ENCODE measurements around the gene HACL1.

Gene HACL1

GRCh38 chr3:15601399-15602145 lies at the start of gene HACL1, which contains the start of gene BTD:
Gene HACL1, minus strand, starts transcription at chr3:15601569. Its CDS starts 106 bp downstream, at chr3:15601463.
Gene BTD, plus strand, starts transcription at chr3:15601745. Its CDS starts 33,695 bp downstream, at chr3:15635440.
- DNase-seq (ENCODE audit: low spot score), result peak; percentile 97

- DNase-seq (ENCODE audit: low spot score), result no peak
Measured at GRCh38 chr3:15649858-15650257, 48.5 kb upstream of the HACL1 start.

DNA sequence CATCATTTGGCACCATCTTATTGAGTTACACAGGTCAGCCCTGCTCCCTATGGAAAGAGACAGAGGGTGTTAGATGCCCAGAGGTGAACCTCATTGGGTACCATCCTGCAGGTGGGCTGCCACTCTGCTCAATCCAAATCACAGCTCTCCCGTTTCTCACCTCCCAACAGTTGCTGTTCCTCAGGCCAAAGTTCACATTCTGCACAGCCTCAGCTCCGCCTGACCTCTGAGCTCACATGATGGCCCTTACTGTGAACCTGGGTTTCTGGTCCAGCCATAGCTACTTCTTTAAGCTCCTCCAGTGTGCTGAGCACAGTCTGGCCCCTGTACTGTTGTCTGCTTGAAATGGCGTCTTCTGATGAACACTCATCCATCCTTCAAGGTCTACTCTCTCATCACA lies 48.0 kb upstream of the HACL1 start:
- no peak for DNase-seq (ENCODE audit: low spot score)

DNA sequence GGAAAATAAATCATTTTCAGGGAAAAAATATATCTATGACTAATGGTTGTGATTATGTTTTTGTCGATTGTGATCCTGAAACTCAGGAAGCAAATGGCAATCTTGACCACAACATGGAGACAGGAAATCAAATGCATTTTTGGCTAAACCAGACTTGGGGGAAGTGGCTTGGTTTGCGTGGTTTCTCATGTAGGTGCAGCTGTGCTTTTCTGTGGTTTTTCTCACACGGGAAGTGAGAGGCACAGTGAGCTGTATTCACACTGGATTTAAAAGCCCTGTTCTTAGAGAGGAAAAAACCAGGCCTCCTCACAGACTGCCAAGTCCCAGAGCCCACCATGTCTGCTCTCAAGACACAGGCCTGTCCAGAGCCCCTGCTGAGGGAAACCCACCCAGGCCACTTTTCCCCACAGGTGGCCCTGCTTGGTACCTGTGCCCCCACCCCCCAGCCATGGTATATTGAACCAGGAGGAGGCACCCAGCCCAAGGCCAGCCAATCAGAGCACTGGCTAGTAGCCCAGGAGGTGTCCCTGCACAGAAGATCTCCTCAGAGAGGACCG lies 46.3 kb upstream of the HACL1 start:
- DNase-seq (ENCODE audit: low spot score), result no peak

- no peak for DNase-seq (ENCODE audit: low spot score)
Measured at GRCh38 chr3:15646851-15647511, 45.6 kb upstream of the HACL1 start.

DNA sequence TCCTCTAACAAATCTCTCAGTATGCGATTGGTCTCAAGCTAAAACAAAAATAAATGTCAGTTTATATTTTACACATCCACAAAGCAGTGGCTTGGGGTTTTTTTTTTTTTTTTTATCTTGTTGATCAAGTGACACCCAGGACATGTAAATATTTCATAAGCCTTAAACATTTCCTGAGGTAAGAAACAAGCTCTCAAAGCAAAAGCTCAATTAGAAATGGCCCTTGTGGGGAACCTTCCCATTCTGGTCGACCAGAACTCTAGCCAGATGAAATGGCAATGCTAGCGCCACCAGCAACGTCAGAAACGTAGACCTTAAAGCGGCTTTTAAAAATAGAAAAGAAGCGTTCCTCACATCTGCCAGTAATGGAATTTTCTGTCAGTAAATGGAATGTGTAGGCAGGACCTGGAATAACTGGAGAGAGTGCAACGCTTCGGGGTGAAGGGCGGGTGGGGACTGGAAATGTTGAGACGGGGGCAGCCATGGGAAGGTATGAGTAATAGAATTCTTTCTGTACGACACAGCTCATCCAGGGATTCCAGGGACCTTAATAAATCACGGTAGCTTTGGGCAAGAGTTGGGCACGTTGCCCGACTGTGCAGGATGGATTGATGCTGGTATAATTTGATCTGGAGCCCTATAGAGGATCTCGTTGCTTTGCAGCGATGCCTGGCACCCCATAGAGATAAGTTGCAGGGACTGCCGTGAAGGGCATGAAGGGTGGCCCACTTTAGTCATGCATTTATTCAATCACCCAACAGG lies 44.6 kb upstream of the HACL1 start:
- DNase-seq (ENCODE audit: low spot score), result no peak

- no peak for DNase-seq (ENCODE audit: low spot score)
Measured at GRCh38 chr3:15645246-15645645, 43.9 kb upstream of the HACL1 start.

- DNase-seq (ENCODE audit: low spot score), result no peak
Measured at GRCh38 chr3:15638891-15639262, 37.5 kb upstream of the HACL1 start.

GRCh38 chr3:15638193-15638890 lies 37.0 kb upstream of the HACL1 start:
- DNase-seq (ENCODE audit: low spot score), result no peak

DNA sequence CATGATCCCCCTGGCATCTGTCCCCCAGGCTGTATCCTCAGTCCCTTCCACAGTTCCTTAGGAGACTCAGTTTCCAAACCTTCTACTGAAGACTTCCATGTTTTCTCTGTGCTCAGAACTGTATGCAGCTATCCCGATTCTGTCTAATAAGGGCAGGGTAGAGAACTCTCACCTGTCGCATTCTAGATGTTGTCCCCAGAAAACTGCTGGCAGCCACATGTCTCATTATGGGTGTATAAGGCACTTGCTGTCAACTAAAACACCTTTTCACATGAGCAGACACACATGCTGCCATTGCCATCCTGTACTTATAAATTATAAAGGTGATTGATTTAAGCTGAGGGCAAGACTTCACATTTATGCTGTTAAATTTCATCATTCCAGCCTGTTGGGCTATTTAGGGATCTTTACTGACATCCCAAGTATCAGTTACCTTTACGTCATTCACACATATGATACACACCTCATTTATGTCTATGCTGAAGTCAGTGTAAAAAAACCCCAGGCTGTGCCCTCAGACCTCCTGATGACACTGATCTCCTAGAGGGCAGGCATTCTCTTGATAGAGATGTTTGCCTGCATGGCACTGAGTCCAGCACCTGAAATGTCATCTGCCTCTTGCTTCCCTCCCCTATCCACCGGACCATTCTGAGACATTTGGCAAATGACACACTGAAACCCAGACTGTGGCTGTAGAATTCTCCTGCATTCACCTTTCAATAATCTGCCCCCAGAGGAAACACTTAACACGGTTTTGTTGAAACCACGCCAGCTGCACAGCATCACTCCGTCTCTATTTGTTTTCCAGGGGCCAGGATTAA lies 36.0 kb upstream of the HACL1 start:
- no peak for DNase-seq (ENCODE audit: low spot score)

GRCh38 chr3:15636028-15636709 lies 34.8 kb upstream of the HACL1 start:
- no peak for DNase-seq (ENCODE audit: low spot score)

DNA sequence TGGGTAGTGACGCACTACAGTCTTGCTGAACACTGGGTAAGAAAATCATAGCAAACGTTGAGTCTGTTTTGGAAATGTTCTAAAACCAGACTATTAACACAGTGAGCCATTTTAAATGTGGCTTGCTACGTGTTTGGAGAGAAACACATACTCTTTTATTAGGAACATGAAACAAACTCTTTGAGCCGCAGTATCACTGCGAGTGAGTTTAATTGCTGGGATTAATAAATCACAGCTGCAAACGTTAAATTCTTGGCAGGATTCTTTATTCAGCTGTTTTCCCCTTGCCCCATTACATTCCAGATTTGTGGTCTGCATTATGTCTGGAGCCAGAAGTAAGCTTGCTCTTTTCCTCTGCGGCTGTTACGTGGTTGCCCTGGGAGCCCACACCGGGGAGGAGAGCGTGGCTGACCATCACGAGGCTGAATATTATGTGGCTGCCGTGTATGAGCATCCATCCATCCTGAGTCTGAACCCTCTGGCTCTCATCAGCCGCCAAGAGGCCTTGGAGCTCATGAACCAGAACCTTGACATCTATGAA lies 33.8 kb upstream of the HACL1 start:
- DNase-seq (ENCODE audit: low spot score), result no peak

DNA sequence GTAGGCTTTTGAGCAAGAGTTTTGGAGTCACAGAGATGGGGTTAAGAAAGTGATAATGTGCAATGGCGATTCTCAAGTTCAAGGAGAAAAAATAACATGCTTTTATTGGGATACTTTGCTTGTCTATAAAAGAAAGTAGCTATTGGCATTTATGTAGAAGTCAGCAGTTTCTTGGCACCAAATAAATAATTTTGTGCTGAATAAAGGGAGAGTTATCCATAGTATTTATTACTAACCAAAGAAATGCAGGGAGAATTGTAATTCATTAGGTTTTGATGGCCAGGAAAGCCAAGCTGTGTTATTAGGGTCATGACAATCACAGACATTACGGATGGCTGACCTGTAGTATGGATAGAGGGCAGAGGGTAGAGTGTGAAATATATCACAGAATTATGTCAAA lies 33.3 kb upstream of the HACL1 start:
- DNase-seq (ENCODE audit: low spot score), result no peak

- DNase-seq (ENCODE audit: low spot score), result no peak
Measured at GRCh38 chr3:15633766-15634598, 32.6 kb upstream of the HACL1 start.

DNA sequence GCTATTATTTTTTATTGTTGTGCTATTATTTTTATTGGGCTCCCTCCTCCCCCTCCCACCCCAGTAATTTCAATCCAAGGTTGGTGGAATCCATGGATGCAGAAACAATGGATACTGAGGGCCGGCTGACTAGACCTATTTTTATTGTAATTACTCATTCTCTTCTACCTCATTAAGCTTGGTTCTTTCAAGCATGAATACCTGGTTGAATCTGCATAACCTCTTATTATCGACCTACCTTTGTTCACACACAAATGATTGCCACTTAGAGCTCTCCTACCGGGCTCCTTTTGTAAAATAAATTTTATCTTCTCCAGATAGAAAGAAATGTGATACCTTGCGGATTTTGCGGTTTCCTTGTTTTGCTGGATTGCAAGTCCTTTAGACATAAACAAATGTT lies 31.8 kb upstream of the HACL1 start:
- DNase-seq (ENCODE audit: low spot score), result no peak

GRCh38 chr3:15632212-15632580 lies 30.8 kb upstream of the HACL1 start:
- no peak for DNase-seq (ENCODE audit: low spot score)

DNA sequence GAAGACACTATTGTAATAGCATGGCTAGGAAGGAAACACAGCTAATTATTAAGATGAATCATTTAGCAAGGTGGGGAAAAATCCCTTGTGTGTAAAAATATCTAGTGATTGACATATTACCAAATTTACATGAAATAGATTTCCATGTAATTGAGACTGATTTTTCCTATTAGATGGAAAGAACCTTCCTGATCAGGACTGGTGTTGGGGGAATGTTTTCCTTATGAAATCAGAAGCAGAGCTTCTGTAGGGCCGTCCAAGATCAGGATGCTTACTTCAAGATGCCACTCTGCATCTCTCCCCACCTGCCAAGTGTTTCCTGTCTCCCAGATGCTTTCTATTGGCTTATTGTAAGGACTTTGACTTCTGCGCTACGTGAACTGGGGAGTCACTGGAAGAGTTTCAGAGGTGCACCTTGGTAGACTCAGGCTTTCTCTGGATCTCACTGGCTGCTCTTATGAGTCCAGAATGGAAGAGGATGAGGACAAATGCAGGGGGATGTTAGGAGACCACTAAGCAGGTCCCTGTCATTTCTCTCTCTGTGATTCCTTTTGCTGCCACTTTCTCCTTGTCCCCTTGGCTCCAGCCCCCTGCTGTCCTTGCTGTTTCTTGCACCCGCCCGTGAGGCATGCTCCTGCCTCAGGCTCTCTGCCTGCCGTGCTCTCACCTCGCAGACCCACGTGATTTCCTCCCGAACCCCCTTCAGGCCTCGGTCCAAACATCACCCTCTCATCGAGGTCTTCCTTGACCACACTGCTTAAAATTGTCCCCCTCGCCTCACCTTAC lies 30.2 kb upstream of the HACL1 start:
- DNase-seq (ENCODE audit: low spot score), result no peak

DNA sequence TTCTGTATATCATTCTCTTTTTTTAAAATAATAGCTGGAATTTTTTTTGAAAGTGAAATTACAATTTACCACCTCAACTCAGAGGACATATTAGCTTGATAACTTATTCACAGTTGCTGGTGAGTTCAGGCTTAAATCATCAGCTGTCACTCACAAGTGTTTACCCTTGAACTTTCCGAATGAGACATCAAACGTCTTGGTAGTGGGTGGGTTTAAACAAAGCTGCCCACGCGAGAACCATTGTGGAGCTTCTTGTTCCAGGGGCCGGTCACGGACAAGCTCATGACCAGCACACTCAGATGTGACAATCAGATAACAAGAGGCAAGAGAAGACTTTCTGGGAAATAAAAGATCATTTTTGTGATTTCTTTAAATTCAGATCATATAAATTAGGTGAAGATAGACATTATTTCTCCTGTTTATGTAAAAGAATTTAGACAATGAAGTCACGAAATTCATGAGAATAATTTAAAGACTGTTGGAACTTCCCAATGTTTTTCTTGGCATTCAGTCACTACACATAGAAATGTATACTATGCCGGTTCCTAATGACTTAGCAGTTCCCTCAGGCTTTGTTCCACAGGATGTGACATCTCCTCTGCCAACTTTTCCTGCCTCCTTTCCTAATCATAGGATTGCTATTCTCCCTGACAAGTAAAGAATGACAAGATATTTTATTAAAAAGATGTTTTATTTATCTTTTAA lies 29.4 kb upstream of the HACL1 start:
- DNase-seq (ENCODE audit: low spot score), result no peak

All from D341Med (cell line).